HUES64 (cell line): Measurements from ENCODE around the gene SYNGR4.

Experiments used
- H3K27ac ChIP-seq: 2 replicates; pipeline ENCODE4 v1.7.0; 2013; ENCODE audit warnings: low read depth, low read length, inconsistent platforms
- H3K27me3 ChIP-seq: 2 replicates; pipeline ENCODE4 v1.6.1; 2013; ENCODE audit warnings: mild to moderate bottlenecking, low read length; ENCODE audit not compliant: insufficient read depth
- H3K36me3 ChIP-seq: 2 replicates; pipeline ENCODE4 v1.6.1; 2013; ENCODE audit warnings: mild to moderate bottlenecking, low read length; ENCODE audit not compliant: insufficient read depth
- H3K4me1 ChIP-seq: 2 replicates; pipeline ENCODE4 v1.6.1; 2013; ENCODE audit warnings: mild to moderate bottlenecking, low read length, moderate library complexity; ENCODE audit not compliant: insufficient read depth
- H3K4me3 ChIP-seq: 2 replicates; pipeline ENCODE4 v1.5.1; 2013; ENCODE audit warnings: mild to moderate bottlenecking, low read length, moderate library complexity
- H3K9ac ChIP-seq: 2 replicates; pipeline ENCODE4 v1.6.1; 2013; ENCODE audit warnings: mild to moderate bottlenecking, low read depth, low read length
- H3K9me3 ChIP-seq: 2 replicates; pipeline ENCODE4 v1.6.1; 2013; ENCODE audit warnings: low read depth, low read length; ENCODE audit not compliant: insufficient read depth
- WGBS: fragments of 150-250, 120-280 bp; methylation state at CpG from one replicate; pipeline ENCODE4 v1.1.7; 2013; ENCODE audit warnings: missing lambda C conversion rate; 5-methylcytosine and 5-hydroxymethylcytosine counted together

The SYNGR4 gene

GRCh38 chr19:48342841-48343540 is 21.2 kb upstream of the SYNGR4 start:
- H3K9ac ChIP-seq, result no peak overlapping the region
- H3K27ac ChIP-seq, result no peak overlapping the region
- no peaks in the 10 kb centered on the region for H3K27me3 ChIP-seq
- no peaks in the 10 kb centered on the region for H3K4me1 ChIP-seq
- no peaks in the 10 kb centered on the region for H3K36me3 ChIP-seq
- H3K9me3 ChIP-seq, result no peaks in the 10 kb centered on the region
- no peak overlapping the region for H3K4me3 ChIP-seq
- WGBS, result 91% methylated on average over 23 of the region's 23 CpGs

GRCh38 chr19:48344892-48345291 is 19.3 kb upstream of the SYNGR4 start:
- 92% methylated on average over 6 of the region's 6 CpGs for WGBS
- no peak overlapping the region for H3K4me3 ChIP-seq
- H3K36me3 ChIP-seq, result no peaks in the 10 kb centered on the region

GRCh38 chr19:48346191-48346590 is 18.0 kb upstream of the SYNGR4 start:
- H3K27ac ChIP-seq, result no peak overlapping the region
- no peaks in the 10 kb centered on the region for H3K9me3 ChIP-seq
- H3K9ac ChIP-seq, result no peak overlapping the region
- WGBS, result 97% methylated on average over 2 of the region's 2 CpGs
- H3K36me3 ChIP-seq, result no peaks in the 10 kb centered on the region
- no peaks in the 10 kb centered on the region for H3K27me3 ChIP-seq
- H3K4me1 ChIP-seq, result no peaks in the 10 kb centered on the region
- H3K4me3 ChIP-seq, result no peak overlapping the region

More at GRCh38 chr19:48344892-48345291, 19.3 kb upstream of the SYNGR4 start:
- Histone ChIP-seq H3K4me1 (no peaks in the 10 kb centered on the region), H3K27me3 (no peaks in the 10 kb centered on the region), H3K27ac (no peak overlapping the region), H3K9ac (no peak overlapping the region), H3K9me3 (no peaks in the 10 kb centered on the region)

GRCh38 chr19:48348045-48348444 is 16.1 kb upstream of the SYNGR4 start:
- Histone ChIP-seq H3K27ac (no peak overlapping the region), H3K36me3 (no peaks in the 10 kb centered on the region), H3K4me1 (no peaks in the 10 kb centered on the region), H3K9ac (no peak overlapping the region), H3K4me3 (no peak overlapping the region), H3K9me3 (no peaks in the 10 kb centered on the region), H3K27me3 (no peaks in the 10 kb centered on the region)
- WGBS, result 87% methylated on average over 5 of the region's 5 CpGs

- Histone ChIP-seq H3K9me3 (no peaks in the 10 kb centered on the region), H3K27ac (no peak overlapping the region)
- 93% methylated on average over 7 of the region's 7 CpGs for WGBS
These were observed 15.4 kb upstream of the SYNGR4 start for GRCh38 chr19:48348737-48349136.

GRCh38 chr19:48350856-48351255 is 13.3 kb upstream of the SYNGR4 start:
- Histone ChIP-seq H3K4me1 (no peaks in the 10 kb centered on the region), H3K9me3 (no peaks in the 10 kb centered on the region), H3K9ac (no peak overlapping the region), H3K27me3 (no peaks in the 10 kb centered on the region), H3K36me3 (no peaks in the 10 kb centered on the region), H3K4me3 (no peak overlapping the region), H3K27ac (no peak overlapping the region)
- WGBS, result 93% methylated on average over 5 of the region's 5 CpGs

More at GRCh38 chr19:48348737-48349136, 15.4 kb upstream of the SYNGR4 start:
- no peaks in the 10 kb centered on the region for H3K27me3 ChIP-seq
- H3K4me1 ChIP-seq, result no peaks in the 10 kb centered on the region
- no peak overlapping the region for H3K4me3 ChIP-seq
- no peak overlapping the region for H3K9ac ChIP-seq
- H3K36me3 ChIP-seq, result no peaks in the 10 kb centered on the region

GRCh38 chr19:48351341-48351752 is 12.8 kb upstream of the SYNGR4 start:
- Histone ChIP-seq H3K36me3 (no peaks in the 10 kb centered on the region), H3K27ac (no peak overlapping the region), H3K9me3 (no peaks in the 10 kb centered on the region), H3K4me3 (no peak overlapping the region), H3K9ac (no peak overlapping the region), H3K27me3 (no peaks in the 10 kb centered on the region), H3K4me1 (no peaks in the 10 kb centered on the region)
- 51% methylated on average over 8 of the region's 8 CpGs for WGBS

GRCh38 chr19:48353677-48354076 is 10.5 kb upstream of the SYNGR4 start:
- no peaks in the 10 kb centered on the region for H3K4me1 ChIP-seq
- H3K9me3 ChIP-seq, result no peaks in the 10 kb centered on the region
- H3K9ac ChIP-seq, result no peak overlapping the region
- H3K27me3 ChIP-seq, result no peaks in the 10 kb centered on the region
- H3K4me3 ChIP-seq, result no peak overlapping the region
- WGBS, result 97% methylated on average over 5 of the region's 5 CpGs
- no peaks in the 10 kb centered on the region for H3K36me3 ChIP-seq
- H3K27ac ChIP-seq, result no peak overlapping the region

- Histone ChIP-seq H3K36me3 (no peaks in the 10 kb centered on the region), H3K4me3 (no peak overlapping the region), H3K9ac (no peak overlapping the region), H3K27me3 (no peaks in the 10 kb centered on the region), H3K4me1 (no peaks in the 10 kb centered on the region), H3K27ac (no peak overlapping the region), H3K9me3 (no peaks in the 10 kb centered on the region)
- WGBS, result 82% methylated on average over 15 of the region's 15 CpGs
These were observed 9.7 kb upstream of the SYNGR4 start for GRCh38 chr19:48354332-48354992.

- Histone ChIP-seq H3K9me3 (no peaks in the 10 kb centered on the region), H3K27me3 (no peaks in the 10 kb centered on the region), H3K4me3 (no peak overlapping the region), H3K9ac (no peak overlapping the region), H3K36me3 (no peaks in the 10 kb centered on the region), H3K4me1 (no peaks in the 10 kb centered on the region), H3K27ac (no peak overlapping the region)
- WGBS, result 84% methylated on average over 12 of the region's 12 CpGs
These were observed 8.7 kb upstream of the SYNGR4 start for GRCh38 chr19:48355365-48355954.

- 91% methylated on average over 5 of the region's 5 CpGs for WGBS
- Histone ChIP-seq H3K27me3 (no peaks in the 10 kb centered on the region), H3K4me3 (no peak overlapping the region), H3K4me1 (no peaks in the 10 kb centered on the region), H3K9me3 (no peaks in the 10 kb centered on the region), H3K36me3 (peaks cover 3% of the 10 kb centered on the region; the same call in 1 of the 2 replicates), H3K27ac (no peak overlapping the region), H3K9ac (no peak overlapping the region)
These were observed 5.0 kb upstream of the SYNGR4 start for GRCh38 chr19:48359123-48359522.
